Measurements from ENCODE around the gene TMPRSS11E.
"Not testable (repeated sequence)": the region's sequence is repeated elsewhere in the genome, so short reads cannot be mapped to it uniquely, and the experiment has no call there.

TMPRSS11E gene, protein sequence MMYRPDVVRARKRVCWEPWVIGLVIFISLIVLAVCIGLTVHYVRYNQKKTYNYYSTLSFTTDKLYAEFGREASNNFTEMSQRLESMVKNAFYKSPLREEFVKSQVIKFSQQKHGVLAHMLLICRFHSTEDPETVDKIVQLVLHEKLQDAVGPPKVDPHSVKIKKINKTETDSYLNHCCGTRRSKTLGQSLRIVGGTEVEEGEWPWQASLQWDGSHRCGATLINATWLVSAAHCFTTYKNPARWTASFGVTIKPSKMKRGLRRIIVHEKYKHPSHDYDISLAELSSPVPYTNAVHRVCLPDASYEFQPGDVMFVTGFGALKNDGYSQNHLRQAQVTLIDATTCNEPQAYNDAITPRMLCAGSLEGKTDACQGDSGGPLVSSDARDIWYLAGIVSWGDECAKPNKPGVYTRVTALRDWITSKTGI

DNA sequence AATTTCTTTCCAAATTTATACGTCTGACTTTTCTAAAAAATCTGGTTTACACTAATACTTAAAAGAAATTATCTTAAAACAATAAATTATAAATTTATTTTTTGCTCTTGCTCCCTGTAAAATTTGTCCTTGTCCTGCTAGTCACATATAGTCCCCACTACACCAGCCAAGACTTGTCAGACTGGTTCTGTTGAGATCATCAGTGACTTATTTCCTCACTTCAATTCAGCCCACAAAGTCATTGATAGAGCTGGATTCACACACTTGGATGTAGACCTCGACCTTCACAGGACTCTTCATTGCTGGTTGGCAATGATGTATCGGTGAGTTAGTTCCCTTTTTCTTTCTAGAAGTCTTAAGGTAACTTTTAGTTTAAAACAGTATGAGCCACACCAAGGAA lies at the start of gene TMPRSS11E:
Gene TMPRSS11E (plus strand): TSS at position 263 of the 400 bp plus-strand sequence. CDS start 50 bp downstream, at position 313.
- DNase-seq (ENCODE audit: low spot score), result no peak

DNA sequence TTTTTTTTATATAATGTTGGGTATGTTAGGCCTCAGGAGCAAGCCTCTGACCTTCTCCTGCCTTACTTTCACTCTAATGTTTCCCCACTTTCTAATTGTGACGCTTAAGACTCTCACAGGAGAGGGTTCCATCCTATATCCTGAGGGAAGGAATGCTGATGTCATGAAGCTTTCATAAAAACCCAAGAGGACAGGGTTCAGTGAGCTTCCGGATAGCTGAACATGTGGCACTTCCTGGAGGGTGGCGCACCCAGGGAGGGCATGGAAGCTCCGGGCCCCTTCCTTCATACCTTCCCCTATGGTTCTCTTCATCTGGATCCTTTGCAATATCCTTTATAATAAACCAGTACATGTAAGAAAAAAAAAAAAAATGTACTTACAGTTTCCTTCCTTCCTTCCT lies 48.0 kb upstream of the TMPRSS11E start:
- DNase-seq (ENCODE audit: low spot score), result no peak

DNA sequence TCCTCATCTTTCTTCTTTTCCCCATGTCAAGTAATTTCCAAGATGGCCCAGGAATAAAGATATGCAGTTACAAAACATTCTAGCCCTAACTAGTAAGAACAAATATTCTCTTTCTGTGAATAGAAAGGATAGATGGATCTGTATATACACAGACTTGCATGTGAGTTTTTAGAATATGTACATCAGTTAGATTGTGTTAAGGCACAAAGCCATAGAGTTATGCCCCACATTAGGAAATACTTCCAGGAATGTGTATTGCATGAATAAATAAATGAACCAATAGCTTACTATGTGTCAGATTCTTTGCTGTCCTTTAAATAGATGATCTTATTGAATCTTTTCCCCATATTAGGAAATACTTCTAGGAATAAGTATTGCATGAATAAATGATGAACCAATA lies 46.0 kb upstream of the TMPRSS11E start:
- no peak for DNase-seq (ENCODE audit: low spot score)

DNA sequence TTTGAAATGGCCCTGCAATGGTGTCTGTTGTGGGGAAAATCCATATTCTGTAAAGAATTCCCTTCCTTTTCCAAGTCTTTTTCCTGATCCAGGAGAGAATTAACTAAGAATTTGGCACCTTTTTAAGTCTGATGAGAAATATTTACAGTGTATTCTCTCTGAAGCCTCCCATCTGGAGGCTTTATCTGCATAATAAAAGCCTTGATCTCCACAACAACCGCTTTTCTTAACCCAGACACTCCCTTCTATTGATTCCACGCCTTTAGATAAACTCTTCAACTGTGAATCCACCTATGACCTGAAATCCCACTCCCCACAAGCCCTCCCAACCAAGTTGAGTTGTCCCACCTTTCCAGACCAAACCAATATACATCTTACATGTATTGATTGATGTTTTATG lies 43.1 kb upstream of the TMPRSS11E start:
- no peak for DNase-seq (ENCODE audit: low spot score)

DNA sequence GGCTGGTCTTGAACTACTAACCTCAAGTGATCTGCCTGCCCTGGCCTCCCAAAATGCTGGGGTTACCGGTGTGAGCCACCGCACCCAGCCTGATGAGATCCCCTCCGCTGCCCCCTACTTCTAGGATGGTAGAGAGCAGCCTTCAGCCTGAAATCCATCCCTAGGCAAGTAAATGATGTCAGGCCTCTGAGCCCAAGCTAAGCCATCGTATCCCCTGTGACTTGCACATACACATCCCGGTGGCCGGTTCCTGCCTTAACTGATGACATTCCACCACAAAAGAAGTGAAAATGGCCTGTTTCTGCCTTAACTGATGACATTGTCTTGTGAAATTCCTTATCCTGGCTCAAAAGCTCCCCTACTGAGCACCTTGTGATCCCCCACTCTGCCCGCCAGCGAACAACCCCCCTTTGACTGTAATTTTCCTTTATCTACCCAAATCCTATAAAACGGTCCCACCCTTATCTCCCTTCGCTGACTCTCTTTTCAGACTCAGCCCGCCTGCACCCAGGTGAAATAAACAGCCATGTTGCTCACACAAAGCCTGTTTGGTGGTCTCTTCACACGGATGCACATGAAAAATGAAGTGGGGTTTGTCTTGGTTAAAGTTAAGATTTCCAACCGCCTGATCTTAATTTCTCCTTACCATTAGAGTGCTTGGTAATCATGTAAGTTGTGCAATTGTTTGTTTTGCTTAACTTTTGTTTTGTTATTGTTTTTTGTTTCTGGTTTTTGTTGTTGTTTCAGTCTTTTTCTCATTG lies 41.4 kb upstream of the TMPRSS11E start:
- DNase-seq (ENCODE audit: low spot score), result not testable (repeated sequence)

DNA sequence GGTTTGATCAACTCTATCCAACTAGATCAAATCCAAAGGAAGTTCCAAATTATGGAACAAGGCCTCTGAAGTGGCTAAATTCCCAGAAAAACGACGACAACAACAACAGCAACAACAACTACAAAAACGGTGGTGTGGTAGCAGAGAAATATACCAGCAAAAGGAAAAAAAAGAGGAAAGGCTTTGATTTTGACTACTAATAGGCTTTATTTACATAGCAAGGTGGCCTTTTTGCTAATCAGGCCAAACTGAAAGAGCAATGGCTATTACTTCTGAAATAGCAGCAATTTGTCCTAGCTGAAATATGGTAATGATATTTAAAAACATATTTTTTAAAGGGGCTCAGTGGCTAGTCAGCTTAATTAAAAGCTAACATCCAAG lies 40.8 kb upstream of the TMPRSS11E start:
- no peak for DNase-seq (ENCODE audit: low spot score)

DNA sequence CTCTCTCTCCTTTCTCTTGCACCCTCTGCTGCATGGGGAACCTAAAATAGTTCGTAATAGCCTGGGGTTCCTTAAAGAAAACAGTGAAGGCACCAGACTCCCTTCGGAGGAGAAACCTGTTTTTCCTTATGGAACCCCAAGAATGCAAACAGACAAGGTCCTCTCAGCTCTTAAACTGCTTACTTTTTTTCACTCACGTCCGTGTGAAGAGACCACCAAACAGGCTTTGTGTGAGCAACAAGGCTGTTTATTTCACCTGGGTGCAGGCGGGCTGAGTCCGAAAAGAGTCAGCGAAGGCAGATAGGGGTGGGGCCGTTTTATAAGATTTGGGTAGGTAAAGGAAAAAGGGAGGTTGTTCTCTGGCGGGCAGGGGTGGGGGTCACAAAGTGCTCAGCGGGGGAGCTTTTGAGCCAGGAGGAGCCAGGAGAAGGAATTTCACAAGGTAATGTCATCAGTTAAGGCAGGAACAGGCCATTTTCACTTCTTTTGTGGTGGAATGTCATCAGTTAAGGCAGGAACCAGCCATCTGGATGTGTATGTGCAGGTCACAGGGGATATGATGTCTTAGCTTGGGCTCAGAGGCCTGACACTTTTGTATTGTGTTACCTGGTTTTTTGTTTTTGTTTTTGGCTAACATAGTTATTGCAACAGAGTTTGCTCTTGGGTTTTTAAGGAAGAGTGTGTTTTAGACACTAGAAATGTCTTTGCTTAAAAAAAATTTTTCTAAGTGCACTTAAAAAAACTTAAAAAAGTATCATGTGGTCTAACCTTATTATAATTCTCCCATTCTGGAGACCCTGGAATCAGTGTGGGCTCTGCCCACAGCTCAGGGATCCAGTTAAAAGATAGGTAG lies 40.0 kb upstream of the TMPRSS11E start:
- DNase-seq (ENCODE audit: low spot score), result not testable (repeated sequence)

DNA sequence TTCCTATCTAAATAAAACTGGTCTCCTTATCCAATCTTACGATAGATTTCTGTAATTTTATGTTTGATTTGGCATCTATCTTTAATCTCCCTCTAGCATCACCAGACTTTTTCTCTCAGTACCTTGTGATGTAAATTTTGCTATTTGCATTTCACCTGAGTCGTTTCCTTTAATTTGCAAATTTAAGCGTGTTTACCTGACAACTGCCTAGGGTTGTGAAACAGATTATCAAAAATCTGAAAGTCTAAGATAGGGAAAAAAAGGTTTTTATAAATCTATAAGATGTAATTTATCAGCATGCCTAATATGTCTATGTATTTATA lies 39.4 kb upstream of the TMPRSS11E start:
- no peak for DNase-seq (ENCODE audit: low spot score)

DNA sequence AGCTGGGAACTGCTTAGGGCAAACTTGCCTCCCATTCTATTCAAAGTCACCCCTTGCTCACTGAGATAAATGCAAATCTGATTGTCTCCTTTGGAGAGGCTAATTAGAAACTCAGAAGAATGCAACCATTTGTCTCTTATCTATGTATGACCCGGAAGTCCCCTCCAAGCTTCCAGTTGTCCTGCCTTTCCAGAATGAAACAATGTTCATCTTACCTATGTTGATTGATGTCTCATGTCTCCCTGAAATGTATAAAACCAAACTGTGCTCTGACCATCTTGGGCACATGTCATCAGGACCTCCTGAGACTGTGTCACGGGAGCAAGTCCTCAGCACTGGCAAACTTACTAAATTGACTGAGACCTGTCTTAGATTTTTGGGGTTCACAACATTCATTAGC lies 37.1 kb upstream of the TMPRSS11E start:
- no peak for DNase-seq (ENCODE audit: low spot score)

DNA sequence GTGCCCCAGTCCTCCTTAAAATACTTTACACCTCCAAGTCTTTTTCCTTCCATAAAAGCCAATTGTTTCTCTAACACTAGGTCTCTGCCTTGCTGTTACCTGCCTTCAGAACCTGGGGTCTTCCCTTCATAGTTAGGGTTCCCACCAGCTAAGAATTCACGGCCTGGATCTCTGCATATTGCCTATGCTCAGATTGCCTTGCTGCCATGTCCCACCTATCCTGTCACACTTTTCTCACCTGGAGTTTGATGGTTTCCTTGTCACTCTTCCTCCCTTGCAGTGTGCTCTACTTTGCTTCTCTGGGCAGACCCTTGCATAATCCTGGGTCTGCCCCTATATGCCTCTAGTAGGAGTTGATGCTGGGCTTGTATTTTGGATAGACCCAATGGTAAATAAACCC lies 36.6 kb upstream of the TMPRSS11E start:
- DNase-seq (ENCODE audit: low spot score), result no peak

DNA sequence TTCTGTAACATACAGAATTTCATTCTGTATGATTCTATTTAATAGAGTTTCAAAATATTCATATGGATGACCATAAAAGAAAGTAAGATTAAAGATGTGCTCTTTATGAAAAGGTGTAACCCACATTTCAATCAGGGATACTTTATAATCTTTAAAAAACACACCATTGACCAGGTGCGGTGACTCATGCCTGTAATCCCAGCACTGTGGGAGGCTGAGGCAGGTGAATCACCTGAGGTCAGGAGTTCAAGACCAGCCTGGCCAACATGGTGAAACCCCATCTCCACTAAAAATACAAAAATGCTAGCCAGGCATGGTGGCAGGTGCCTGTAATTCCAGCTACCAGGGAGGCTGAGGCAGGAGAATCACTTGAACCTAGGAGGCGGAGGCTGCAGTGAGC lies 35.2 kb upstream of the TMPRSS11E start:
- not testable (repeated sequence) for DNase-seq (ENCODE audit: low spot score)

DNA sequence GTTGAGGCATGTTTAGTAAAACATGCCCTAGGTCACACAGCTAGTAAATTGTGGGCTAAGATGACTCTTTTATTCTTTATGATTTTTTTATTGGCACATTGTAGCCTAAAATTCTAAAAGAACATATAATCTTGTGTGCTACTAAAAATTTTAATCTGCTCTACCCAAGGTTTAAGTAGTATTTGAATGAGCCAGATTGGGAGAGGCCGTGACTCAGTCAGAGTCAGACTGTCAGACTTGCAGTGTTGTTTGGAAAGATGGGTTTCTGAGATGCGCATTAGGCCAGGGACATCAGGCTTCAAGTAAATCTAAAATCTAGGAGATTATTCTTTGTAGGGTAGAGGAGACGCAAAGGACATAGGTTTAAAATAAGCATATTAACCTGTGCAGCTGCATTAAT lies 30.7 kb upstream of the TMPRSS11E start:
- DNase-seq (ENCODE audit: low spot score), result no peak

DNA sequence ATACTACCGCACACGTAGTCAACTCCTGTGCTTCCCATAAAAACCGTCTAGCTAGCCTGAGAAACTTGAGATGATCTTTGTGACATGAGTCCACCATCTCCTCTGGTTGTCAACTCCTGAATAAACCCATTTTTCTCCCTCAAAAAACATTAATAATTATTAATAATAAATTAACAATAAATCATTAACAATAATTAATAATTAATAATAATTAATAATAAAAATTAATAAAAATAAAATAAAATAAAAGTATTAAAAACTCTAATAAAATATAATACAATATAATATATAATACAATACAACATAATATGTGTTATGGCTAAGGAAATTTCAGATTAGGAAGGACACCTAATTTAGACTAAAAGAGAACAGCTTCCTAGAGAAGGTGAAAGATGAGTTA lies 20.7 kb upstream of the TMPRSS11E start:
- no peak for DNase-seq (ENCODE audit: low spot score)

DNA sequence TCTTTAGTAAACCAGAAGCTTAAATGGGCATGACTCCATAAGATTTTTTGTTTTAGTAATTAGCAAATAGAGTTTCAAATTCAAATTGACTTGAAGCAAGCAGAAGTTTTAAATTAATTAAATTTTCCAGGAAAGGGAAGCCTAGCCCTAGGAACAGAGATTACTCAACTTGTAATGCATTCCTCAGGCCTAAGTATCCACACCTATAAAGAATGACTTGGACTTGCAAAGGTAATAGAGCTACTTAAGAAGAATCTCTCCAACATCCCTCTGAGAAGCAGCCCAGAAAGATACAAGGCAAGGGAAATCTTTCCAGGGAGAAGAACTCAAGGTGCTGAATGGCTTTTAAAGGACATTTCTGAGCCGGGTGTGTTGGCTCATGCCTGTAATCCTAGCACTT lies 16.9 kb upstream of the TMPRSS11E start:
- no peak for DNase-seq (ENCODE audit: low spot score)

DNA sequence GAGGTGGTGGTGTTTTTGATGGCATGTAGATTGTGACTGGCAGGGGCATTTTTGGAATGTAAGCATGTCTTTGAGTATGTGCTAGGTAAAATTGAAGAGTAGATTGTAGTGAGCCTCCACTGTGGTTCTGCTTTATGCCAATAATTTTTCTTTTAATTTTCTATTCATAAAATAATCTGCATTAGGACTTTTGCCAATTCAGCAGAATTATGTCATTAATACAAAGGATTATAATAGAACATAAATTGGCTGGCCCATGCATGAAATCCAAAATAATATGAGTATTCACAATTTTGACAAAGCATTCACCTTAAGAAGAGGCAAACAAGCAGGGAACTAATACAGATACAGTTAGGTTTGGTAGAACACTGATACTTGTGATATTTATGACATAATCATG lies 14.9 kb upstream of the TMPRSS11E start:
- DNase-seq (ENCODE audit: low spot score), result no peak

DNA sequence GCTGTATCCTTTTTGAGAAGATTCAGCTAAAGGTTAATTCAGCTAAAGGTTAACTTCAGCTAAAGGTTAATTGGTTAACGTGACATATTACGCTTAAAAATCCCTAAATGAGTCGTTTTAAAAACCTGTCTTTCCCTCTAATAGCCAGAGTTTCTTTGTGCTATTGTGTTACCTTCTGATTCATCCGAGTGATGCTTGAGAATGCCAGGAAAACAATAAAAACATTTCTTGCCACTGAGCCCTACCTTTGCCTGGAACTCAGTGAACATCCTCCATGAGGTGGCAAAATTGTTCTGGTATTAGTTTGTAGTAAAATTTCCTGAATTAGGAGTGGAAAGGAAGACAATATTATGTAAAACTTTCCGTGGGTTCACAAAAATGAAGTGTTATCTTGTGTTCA lies 13.7 kb upstream of the TMPRSS11E start:
- no peak for DNase-seq (ENCODE audit: low spot score)

DNA sequence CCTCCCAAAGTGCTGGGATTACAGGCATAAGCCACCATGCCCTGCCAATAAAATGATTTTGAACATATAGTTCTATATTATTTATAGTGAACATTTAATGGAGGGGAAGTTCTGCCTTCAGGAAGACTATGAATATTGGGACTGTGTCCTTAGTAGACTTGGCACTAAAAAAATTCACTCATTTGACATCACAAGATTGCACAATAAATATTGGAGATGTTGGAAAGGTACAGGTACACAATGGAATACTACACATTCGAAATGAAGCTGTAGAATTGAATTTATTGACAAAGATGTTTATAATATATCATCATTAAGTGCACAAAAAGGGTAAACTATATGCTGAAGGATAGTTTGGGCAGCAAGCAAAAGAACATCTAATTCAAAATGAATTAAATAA lies 13.0 kb upstream of the TMPRSS11E start:
- no peak for DNase-seq (ENCODE audit: low spot score)

DNA sequence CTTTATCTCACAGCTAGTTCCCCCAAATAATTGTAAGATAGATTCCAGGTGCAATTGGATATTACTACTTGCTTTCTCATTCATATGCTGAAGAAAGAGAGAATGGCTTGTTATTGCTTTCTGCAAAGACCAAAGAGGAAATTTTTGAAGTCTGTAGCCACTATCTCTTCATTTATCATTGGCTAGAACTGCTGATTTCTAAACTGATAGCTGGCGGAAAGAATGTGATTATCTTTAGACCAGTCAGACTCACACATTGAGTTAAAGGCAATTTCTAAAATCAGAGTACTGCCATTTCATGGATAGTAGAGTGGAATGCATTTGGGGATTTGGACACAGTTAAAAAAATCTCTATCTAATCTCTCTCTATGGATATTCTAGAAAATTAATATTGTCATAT lies 12.4 kb upstream of the TMPRSS11E start:
- DNase-seq (ENCODE audit: low spot score), result no peak

DNA sequence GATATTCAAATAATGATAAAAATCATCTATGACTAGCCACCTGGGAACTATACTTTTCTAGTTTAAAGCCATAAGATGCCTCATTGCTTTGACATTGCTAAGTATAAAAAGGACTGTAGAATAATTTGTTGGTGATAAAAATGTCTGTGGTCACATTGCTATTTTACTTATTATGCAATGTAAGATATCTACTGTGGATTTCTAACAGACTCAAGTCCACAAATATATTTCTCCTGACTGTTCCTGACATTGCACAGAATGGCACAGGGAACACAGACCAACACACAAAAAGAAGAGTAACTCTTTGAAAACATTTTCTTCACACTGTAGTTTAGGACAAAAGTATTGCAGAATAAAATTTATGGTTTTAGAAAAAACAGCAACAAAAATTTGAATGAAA lies 2.2 kb upstream of the TMPRSS11E start:
- DNase-seq (ENCODE audit: low spot score), result no peak

DNA sequence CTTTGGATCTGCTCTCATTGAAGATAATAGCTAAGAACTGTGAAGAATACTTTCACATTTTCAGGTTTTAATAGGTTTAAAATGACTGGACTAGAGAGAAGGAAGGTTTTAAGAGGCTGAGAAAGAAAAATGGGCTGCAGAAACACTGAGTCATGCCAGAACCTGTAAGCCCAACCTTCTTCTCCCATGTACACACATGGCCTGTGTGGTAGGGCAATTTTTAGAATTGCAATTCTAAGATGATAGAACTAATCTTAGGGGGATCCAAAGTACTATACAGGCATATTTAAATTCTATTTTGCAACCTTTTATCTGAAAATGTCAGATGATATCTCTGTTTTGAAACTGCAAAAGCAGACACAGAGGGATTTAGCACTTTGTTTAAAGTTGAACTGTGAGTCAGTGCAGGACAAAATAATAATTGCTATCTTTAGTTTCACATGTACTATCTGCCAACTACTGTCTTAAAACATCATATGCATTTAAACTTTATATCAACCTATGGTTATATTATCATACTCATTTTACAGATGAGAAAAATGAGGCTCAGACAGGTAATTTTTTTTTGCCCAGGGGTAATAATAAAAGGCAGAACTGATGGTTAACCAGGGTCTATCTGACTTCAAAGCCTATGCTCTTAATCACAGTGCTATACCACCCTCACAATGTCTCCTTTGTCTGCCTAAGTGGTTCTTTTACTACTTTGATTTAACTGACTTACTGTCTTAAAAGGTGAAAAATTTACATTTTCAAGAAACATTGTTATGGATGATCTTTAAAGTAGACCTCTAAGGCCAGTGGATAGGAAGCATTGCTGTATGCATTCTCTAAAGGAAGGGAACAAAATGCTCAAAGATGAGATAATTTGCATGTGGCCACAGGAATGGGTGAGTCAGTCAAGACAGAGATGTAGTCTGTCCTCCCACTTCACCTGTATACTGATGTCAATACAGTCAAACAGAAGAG lies 4.3 kb downstream of the TMPRSS11E start:
- DNase-seq (ENCODE audit: low spot score), result no peak

DNA sequence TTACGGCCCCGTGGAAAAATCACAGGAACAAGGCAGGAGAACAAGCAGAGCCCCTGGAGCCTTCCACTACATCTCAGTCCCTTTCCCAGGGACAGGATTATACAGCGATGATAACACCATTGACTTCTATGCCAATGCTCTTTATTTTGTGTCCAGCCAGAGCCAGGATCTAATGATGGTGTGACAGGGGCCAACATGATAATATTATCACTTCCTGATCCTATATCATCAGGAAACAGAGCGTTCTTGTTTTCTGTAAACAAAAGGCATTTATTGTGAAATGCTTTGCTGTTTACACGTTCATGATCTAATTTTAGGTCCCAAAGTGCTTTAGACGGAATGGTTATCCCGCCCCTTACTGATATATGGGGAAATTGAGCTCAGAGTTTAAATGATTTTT lies 12.8 kb downstream of the TMPRSS11E start:
- DNase-seq (ENCODE audit: low spot score), result no peak

DNA sequence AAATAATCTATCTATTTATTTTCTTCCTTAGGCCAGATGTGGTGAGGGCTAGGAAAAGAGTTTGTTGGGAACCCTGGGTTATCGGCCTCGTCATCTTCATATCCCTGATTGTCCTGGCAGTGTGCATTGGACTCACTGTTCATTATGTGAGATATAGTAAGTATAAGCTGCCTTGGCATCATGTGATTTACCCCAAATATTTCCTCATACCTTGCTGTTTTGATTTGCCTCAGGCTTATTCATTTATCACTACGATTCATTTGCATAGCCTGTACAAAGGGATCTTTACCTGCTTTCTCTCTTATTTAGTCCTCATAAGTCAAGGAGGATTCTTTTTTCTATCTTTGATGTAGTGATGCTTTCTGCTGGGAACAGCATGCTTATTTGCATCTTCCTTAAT lies 14.5 kb downstream of the TMPRSS11E start:
- no peak for DNase-seq (ENCODE audit: low spot score)

Data from RKO (cell line).